ENCODE data around the gene SEC31A. TPM values are rescaled to one million over a fixed set of nuclear protein-coding genes. Genes with fewer than 3 reads are reported as not detected.
A peak's percentile ranks its signal among the peaks of the same experiment; 100 is the strongest.
"Not testable (repeated sequence)": the region's sequence is repeated elsewhere in the genome, so short reads cannot be mapped to it uniquely, and the experiment has no call there.

The SEC31A gene
- total RNA-seq, 4 donors from 2014 or later = 195 to 283 (median 268) TPM

DNA sequence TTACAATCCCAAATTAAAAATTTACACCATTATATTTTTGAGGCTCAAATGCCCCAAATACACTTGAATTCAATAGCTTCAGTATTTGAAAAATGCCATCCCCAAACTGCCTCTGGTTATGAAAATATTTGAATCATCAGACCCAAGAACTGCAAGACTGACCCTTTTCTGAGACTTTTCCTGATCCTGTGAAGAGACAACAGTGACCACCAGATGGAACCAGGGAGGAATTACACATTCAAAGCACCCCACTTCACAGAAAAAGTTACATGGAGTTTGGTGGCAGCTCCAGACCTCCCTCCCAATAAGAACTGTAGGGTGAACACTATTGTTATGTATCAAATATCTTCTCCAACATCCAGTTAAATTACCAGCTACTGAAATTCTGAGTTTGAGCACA lies 48.4 kb downstream of the SEC31A start:
- Histone ChIP-seq H3K27me3 (no peaks in the 10 kb centered on the region), H3K4me1 (no peaks in the 10 kb centered on the region), H3K36me3 (peaks cover 0 to 97% (median 0%) of the 10 kb centered on the region in 3 donors), H3K9me3 (no peaks in the 10 kb centered on the region), H3K4me3 (no peak overlapping the region), H3K27ac (no peak overlapping the region)
- DNase-seq = no peak
- TF ChIP-seq CTCF (IDR thresholded peaks at IDR 0.05) (peak in 2 of 6 experiments; percentile 15 to 19), POLR2A (IDR thresholded peaks at IDR 0.05) (no peak)

GRCh38 chr4:82839624-82840023 lies 51.3 kb downstream of the SEC31A start:
- Histone ChIP-seq H3K27ac (peak overlapping the region in 1 of 4 donors; percentile 18), H3K36me3 (peaks cover 0 to 80% (median 0%) of the 10 kb centered on the region in 3 donors)
- TF ChIP-seq CTCF (IDR thresholded peaks at IDR 0.05) = no peak
- TF ChIP-seq POLR2A (IDR thresholded peaks at IDR 0.05) = no peak

DNA sequence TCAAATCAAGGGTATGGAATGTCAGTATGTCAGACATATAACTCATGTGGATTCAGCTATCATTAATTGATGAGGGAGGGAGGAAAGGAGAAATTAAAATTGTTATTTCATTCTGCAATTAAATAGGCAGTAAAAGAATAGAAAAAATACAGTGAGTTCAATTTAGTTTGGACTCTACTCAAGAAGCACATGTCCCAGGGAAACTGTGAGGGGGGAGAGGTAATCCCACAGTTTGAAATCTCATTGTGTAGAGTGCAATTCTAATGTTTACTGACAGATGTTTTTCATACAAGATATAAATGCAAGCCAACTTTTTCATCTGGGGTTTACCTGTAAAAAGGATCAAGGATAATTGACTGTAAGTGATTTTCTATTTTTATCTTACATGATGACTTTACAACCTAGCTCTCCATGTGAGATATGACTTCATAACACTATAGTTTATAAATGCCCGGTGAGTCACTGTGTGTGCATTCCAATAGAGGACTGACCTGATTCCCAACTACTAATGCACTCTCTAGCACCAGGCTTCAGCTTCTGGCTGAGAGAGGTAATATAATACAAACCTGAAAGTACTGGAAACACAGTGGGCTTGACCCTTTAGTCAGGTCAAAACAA lies 57.1 kb downstream of the SEC31A start:
- no peak overlapping the region for H3K27ac ChIP-seq
- DNase-seq = peak in 1 of 3 donors; percentile 54
- TF ChIP-seq CTCF (IDR thresholded peaks at IDR 0.05) = peak in 3 of 6 experiments; percentile 28 to 45 (median 43)
- no peak for TF ChIP-seq POLR2A (IDR thresholded peaks at IDR 0.05)

More at GRCh38 chr4:82839624-82840023, 51.3 kb downstream of the SEC31A start:
- no peak for DNase-seq
- no peak overlapping the region for H3K4me3 ChIP-seq
- H3K4me1 ChIP-seq = no peaks in the 10 kb centered on the region
- no peaks in the 10 kb centered on the region for H3K27me3 ChIP-seq
- no peaks in the 10 kb centered on the region for H3K9me3 ChIP-seq

DNA sequence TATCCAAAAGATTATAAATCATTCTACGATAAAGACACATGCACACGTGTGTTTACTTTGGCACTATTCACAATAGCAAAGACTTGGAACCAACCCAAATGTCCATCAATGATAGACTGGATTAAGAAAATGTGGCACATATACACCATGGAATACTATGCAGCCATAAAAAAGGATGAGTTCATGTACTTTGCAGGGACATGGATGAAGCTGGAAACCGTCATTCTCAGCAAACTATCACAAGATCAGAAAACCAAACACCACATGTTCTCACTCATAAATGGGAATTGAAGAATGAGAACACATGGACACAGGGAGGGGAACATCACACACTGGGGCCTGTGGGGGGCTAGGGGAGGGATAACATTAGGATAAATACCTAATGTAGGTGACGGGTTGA lies 57.9 kb downstream of the SEC31A start:
- H3K27me3 ChIP-seq, H3K4me1 ChIP-seq, H3K4me3 ChIP-seq, DNase-seq, H3K9me3 ChIP-seq, H3K27ac ChIP-seq: not testable (repeated sequence)
- H3K36me3 ChIP-seq = peaks cover 0 to 47% (median 0%) of the 10 kb centered on the region in 3 donors

More for the DNA sequence above, 57.1 kb downstream of the SEC31A start:
- H3K9me3 ChIP-seq = no peaks in the 10 kb centered on the region
- H3K36me3 ChIP-seq = peaks cover 0 to 48% (median 0%) of the 10 kb centered on the region in 3 donors
- H3K4me1 ChIP-seq = peaks cover 0 to 6% (median 0%) of the 10 kb centered on the region in 4 donors
- no peaks in the 10 kb centered on the region for H3K27me3 ChIP-seq
- H3K4me3 ChIP-seq = no peak overlapping the region

- TF ChIP-seq POLR2A (IDR thresholded peaks at IDR 0.05) (no peak), CTCF (IDR thresholded peaks at IDR 0.05) (no peak)
- Histone ChIP-seq H3K4me1 (no peaks in the 10 kb centered on the region), H3K9me3 (no peaks in the 10 kb centered on the region), H3K27ac (no peak overlapping the region), H3K27me3 (no peaks in the 10 kb centered on the region), H3K36me3 (peaks cover 0 to 97% (median 0%) of the 10 kb centered on the region in 3 donors), H3K4me3 (no peak overlapping the region)
- no peak for DNase-seq
These were observed 65.5 kb downstream of the SEC31A start for GRCh38 chr4:82825425-82825824.

DNA sequence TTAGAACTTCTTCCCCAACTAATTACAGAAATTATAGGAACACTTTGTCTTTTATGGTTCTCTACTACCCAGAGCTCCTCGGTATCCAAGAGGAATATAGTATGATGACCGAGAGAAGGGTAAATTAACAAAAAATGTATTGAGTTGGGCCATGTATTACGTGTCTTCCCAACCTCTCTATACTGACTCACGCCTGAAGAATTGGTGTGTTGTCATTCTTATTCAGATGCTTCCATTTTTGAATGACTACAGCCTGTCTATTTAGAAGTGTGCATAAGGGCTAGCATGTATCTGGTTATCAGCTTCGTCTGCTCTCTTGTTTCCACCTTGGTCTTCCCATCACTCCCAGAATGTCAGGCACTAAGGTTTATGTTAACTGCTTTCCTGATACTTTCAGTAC lies 67.9 kb downstream of the SEC31A start:
- H3K4me3 ChIP-seq = no peak overlapping the region
- H3K4me1 ChIP-seq = no peaks in the 10 kb centered on the region
- no peaks in the 10 kb centered on the region for H3K27me3 ChIP-seq
- H3K36me3 ChIP-seq = peaks cover 0 to 100% (median 0%) of the 10 kb centered on the region in 3 donors
- H3K9me3 ChIP-seq = no peaks in the 10 kb centered on the region
- TF ChIP-seq CTCF (IDR thresholded peaks at IDR 0.05) (no peak), POLR2A (IDR thresholded peaks at IDR 0.05) (no peak)
- DNase-seq = no peak
- H3K27ac ChIP-seq = no peak overlapping the region

Measured in Peyer's patch (tissue), 4 donors.